ENCODE data around the gene SUSD3. TPM values are rescaled to one million over a fixed set of nuclear protein-coding genes. Genes with fewer than 3 reads are reported as not detected.

SUSD3 gene
- total and polyA plus RNA-seq, 2 of the 8 experiments (the other 6 are each of a cell fraction or from before 2014, with no cell fraction given), result 5.5 to 35.4 TPM

- no peaks in the 10 kb centered on the region for H3K36me3 ChIP-seq (ENCODE audit: control insufficient read depth in 2 of 4, insufficient read depth in 4 of 4, low read length in 3 of 4)
- H2BK15ac ChIP-seq (ENCODE audit: low read length), result peak overlapping the region; percentile 81; the same call in 1 of the 2 replicates
- H3K4me3 ChIP-seq (ENCODE audit: extremely low read depth in 1 of 4, insufficient read depth in 2 of 4, low read depth in 3 of 4, low read length in 4 of 4), result peak overlapping the region in 2 of 4 experiments; percentile 29 to 71; a peak in 4 of 8 replicates
- H4K91ac ChIP-seq (replicated peaks; ENCODE audit: insufficient read length, low read length), result no peak overlapping the region
- ChIA-PET POLR2A (ENCODE audit: partially characterized antibody) (no interaction called here), CTCF (ENCODE audit: partially characterized antibody) (interaction anchor here (0.7 to 2.5 kb wide), 3 partner anchors 21 to 115 kb away, joined by 3 to 7 read pairs (median 7); no protein-coding TSS in a partner anchor)
- TF ChIP-seq ASH2L (IDR thresholded peaks at IDR 0.05; ENCODE audit: low read length) (no peak), EP300 (IDR thresholded peaks at IDR 0.05; ENCODE audit: borderline replicate concordance in 1 of 2, low read depth in 2 of 2, low read length in 2 of 2) (no peak)
- no peak overlapping the region for H2BK20ac ChIP-seq (ENCODE audit: low read length)
- H3K9me3 ChIP-seq (ENCODE audit: insufficient read depth in 2 of 2, low read depth in 1 of 2, low read length in 1 of 2), result no peaks in the 10 kb centered on the region
- WGBS, 2 experiments (ENCODE audit: extremely low coverage in 1 of 2, insufficient coverage in 1 of 2, insufficient read length in 1 of 2, insufficient replicate concordance in 2 of 2, low coverage in 1 of 2, low lambda C conversion rate in 2 of 2, missing lambda C conversion rate in 1 of 2), result 59% methylated on average over 13 of the region's 14 CpGs; no CpG with 5 or more reads in 1 of the 2 experiments
- no peak overlapping the region for H2BK5ac ChIP-seq (ENCODE audit: low read depth, low read length)
- peaks cover 0 to 16% (median 7%) of the 10 kb centered on the region in 4 experiments; a peak in 5 of 7 replicates for H3K27me3 ChIP-seq (replicated peaks in 1 of 4; ENCODE audit: control insufficient read depth in 3 of 4, extremely low read depth in 1 of 4, insufficient read depth in 3 of 4, low read length in 3 of 4)
- H3K9ac ChIP-seq (replicated peaks in 1 of 4; ENCODE audit: extremely low read depth in 1 of 4, low read depth in 3 of 4, low read length in 3 of 4), result no peak overlapping the region
- H3K18ac ChIP-seq (ENCODE audit: extremely low read depth, low read length), result no peak overlapping the region
- peaks cover 2% of the 10 kb centered on the region; the same call in 1 of the 2 replicates for H3K79me1 ChIP-seq (ENCODE audit: low read depth, low read length)
- peak overlapping the region; percentile 26; the same call in 1 of the 2 replicates for H2AK5ac ChIP-seq (ENCODE audit: low read depth, low read length)
- DNase-seq (ENCODE audit: low read depth in 1 of 2, low spot score in 2 of 2), result no peak
- no peak overlapping the region for H2BK120ac ChIP-seq (replicated peaks; ENCODE audit: low read depth, low read length)
- peaks cover 7 to 42% (median 31%) of the 10 kb centered on the region in 4 experiments for H3K4me1 ChIP-seq (replicated peaks in 1 of 4; ENCODE audit: control insufficient read depth in 3 of 4, insufficient read depth in 4 of 4, low read length in 3 of 4)
- no peak for FAIRE-seq
- peaks cover 3% of the 10 kb centered on the region; the same call in 1 of the 2 replicates for H3K23me2 ChIP-seq (ENCODE audit: low read depth, low read length)
- H3K14ac ChIP-seq (ENCODE audit: insufficient read length), result no peak overlapping the region
- H2BK12ac ChIP-seq (ENCODE audit: low read depth, low read length), result peak overlapping the region; percentile 39; the same call in 1 of the 2 replicates
- H3K27ac ChIP-seq (ENCODE audit: low read depth, low read length), result no peak overlapping the region
- no peaks in the 10 kb centered on the region for H3K79me2 ChIP-seq (ENCODE audit: control insufficient read depth in 1 of 2, insufficient read depth in 2 of 2, low read length in 2 of 2)
- H4K8ac ChIP-seq (ENCODE audit: extremely low read depth, insufficient read depth, low read length), result no peak overlapping the region; the same call in 1 of the 2 replicates
- no peak overlapping the region for H3K4ac ChIP-seq (replicated peaks; ENCODE audit: insufficient read length, low read depth, low read length)
- H4K20me1 ChIP-seq (replicated peaks in 1 of 2; ENCODE audit: control insufficient read depth in 1 of 2, insufficient read depth in 2 of 2, low read length in 2 of 2), result no peaks in the 10 kb centered on the region
- no peak overlapping the region for H3K23ac ChIP-seq (ENCODE audit: insufficient read length)
- no peak overlapping the region for H2AFZ ChIP-seq (ENCODE audit: low read length)
- H4K5ac ChIP-seq (ENCODE audit: insufficient read length, low read depth, low read length), result no peak overlapping the region
- H3K56ac ChIP-seq (replicated peaks; ENCODE audit: insufficient read length, low read depth, low read length), result no peak overlapping the region
- peak overlapping the region; percentile 59 to 74 for H3K4me2 ChIP-seq (ENCODE audit: insufficient read depth in 1 of 2, low read depth in 2 of 2, low read length in 2 of 2)
Observed at GRCh38 chr9:93057703-93058354, 672 bp upstream of the SUSD3 start.

Data from H1 (cell line).